ENCODE results near the gene TMEM161A.
"Not testable (repeated sequence)": the region's sequence is repeated elsewhere in the genome, so short reads cannot be mapped to it uniquely, and the experiment has no call there.

TMEM161A gene

DNA sequence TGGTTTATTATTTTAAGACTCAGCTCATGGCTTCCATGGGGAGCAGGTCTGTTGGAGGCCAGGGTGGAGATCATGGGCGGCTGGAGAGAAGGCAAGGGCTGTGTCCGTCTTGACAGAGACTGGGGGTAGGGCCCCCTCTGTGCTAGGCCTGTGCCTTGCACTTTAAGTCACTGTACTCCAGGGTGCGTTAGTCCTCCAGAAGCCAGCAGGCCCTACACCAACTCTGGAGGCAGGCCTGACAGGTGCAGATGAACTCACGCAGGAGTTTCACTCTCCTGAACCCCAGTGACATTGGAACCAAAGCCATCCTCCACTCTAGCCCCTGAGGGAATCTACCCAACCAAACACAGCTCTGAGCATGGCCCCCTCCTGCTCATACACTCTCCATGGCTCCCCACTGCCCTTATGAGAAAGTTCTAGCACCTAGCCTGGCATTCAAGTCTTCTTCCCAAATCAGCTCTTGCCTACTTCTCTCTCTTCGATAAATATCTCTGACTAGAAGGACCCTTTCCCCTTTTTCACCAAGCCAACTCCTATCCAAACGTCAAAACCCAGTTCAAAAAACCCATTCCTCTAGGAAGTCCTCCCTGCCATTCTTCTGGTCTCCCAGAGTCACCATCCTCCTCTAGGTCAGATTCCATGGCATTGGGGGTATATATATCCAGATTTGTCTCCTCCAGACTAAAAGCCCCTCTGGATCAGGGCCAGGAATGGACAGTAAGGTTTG lies 16.7 kb upstream of the TMEM161A start:
- DNase-seq = no peak

DNA sequence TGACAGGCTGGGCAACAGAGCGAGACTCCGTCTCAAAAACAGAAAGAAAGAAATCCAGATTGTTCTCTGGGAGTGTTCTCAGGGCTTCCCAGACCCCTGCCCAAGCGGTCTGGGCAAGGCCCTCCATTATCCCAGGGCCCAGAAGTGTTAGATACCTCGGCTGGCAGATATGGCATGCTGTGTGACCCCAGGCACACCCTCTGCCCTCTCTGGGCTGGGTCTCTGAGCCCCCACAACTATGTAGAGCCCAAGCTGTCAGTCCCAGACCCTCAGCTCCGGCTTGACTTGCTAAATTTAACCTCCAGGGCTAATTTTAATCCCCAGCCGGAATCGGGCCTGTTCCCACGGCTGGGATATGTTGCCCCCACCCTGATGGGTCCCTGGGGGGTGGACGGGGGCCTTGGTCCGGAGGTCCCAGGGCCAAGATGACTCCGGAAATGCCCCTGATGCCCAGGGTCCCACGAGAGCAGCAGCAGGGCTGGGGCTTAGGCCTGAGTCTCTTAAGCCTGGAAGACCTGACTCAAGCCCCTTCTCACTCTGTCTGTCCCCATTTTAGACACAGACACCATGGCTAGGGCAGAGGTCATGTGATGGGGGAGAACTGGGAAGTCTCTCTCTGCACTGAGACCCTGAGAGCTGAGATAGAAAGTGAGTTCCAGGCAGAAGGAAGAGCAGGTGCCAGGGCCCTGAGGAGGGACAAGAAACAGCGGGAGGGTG lies 14.5 kb upstream of the TMEM161A start:
- DNase-seq = no peak

DNA sequence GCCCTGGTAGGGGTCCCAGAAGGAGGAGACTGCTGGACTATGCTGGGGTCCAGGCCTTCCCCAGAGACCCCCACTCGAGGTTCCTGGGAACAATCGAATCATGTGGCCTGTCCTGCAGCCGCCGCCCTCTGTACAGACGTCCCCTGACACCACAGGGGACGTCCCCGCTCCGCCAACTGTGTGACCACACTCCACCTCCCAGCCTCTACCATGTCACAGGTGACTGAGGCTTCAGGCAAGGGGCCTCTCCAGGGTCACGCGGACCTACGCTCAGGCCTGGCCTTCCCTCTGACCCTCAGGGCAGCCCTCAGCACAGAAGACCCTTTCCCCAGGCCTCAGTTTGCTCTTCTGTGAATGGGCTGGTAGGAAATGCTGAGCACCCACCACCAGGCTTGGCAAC lies 13.1 kb upstream of the TMEM161A start:
- no peak for DNase-seq

DNA sequence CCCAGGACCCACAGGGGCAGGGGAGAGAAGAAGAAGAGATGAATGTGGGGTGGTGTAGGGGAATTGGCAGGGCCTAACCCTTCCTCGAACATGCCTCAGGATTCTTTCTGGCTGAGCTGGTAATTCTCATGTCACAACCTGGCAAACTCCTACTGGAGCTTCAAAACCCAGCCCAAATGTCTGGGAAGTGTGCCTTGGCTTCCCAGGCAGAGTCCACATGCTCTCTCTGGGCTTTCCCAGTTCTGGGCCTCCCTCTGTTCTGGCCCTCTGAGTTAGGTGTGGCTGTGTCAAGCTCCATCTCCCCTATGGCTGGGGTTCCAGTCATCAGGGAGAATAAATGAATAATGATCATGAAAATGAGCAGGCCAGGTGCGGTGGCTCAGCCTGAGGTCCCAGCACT lies 11.2 kb upstream of the TMEM161A start:
- no peak for DNase-seq

DNA sequence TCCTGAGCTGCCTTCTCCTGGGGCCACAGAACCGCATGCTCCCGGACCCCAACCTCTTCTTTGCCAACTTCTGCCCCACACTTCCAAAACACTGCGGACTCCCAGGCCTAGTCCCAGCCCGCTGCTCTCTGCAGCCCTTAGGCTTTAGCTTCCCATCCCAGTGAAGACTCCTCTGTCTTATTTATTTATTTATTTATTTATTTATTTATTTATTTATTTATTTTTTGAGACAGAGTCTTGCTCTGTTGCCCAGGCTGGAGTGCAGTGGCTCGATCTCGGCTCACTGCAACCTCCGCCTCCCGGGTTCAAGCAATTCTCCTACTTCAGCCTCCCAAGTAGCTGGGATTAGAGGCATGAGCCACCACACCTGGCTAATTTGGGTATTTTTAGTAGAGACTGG lies 10.2 kb upstream of the TMEM161A start:
- DNase-seq = not testable (repeated sequence)

DNA sequence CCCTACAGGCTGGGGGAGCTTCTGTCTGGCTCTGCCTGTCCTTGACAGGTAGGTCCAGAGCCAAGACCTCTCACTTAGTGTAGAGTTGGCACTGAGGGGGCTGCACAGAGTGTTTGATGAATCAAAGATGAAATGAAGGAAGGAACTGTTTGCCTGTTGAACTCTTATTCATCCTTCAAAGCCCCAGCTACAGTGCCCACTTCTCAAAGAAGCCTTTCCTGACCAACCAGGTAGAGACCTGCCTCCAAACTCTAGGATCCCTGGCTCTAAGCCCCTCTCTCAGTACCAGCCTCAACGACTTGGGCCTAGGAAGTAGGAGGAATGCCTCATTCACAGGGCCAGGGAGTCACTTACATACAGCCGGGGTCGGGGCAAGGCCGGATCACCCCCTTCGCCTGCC lies 9.1 kb upstream of the TMEM161A start:
- DNase-seq = no peak

DNA sequence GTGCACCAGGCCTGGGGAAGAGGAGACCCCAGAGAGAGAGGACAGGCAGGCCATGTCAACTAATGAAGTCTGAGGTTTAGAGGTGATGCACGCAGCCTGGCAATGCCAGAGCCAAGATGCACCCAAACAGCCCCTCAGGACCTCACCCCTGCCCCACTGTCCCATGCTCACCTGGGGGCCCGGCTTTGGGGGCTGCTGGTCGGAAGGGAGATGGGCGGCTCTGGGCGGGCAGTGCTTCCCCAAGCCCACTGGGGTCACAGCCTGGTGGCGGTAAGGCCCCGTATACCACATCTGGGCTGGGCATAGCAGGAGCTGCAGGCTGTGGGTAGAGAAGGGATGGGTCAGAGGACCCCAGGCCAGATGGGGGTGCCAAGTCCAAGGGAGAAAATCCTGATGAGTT lies 8.6 kb upstream of the TMEM161A start:
- no peak for DNase-seq

DNA sequence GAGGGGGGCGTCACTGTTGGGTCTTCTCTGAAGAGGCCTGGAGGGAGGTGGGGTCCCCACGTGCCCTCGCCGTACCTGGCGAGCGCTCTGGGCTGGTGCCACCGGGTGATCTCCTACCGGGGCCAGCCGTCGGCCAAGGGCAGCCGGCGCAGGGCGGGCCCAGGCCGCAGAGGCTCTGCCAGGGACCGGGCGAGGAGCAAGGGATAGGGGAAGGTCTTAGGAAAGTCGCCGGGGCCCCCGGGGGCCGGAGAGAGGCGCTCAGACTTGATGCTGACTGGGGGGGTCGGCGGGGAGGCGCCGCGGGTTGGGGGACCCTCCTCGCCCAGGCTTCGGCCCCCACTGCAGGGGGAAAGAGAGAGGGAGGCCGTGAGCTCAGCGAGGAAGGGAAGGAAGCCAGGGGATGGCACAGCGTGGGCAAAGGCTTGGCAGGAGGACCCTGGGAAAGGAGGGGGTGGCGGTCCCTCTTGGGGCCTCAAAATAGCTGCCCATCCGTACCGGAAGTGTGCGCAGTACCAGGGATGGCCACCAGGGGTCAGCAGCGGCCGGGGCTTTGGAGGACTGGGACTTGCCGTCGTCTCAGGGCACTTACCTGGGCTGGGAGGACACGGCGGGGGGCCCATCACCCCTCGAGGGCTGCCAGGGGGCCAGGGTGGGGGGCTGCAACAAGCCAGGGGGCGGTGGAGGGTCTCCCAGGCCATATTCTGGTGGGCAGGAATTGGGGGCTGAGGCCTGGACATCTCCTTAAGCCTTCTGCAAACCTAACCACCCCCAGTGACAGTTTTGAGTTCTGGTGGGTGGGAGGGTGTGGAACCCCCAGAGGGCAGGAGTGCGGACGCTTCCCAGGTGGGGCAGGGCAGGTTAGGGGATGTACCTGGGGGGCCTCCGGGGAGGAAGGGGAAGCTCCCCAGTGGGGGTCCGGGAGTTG lies 7.7 kb upstream of the TMEM161A start:
- DNase-seq = peak; percentile 44

DNA sequence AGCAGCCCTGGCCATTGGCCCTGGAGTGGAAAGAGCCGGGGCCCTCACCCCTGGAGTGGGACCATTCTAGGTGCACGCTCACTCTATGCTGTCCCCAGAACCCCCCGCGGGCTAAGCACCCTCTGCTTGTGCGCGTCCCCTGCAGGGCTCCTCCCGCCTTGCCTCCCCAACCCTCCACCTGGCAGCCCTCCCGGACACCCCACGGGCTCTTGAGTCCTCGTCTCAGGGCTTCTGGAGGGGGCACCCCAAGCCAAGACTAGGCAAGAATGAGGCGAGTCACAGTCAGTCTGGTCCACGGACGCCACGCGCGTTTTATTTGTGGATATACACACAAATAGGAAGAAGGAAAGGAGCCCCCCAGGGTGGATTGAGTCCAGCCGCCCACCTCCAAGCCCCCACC lies 7.0 kb upstream of the TMEM161A start:
- no peak for DNase-seq

DNA sequence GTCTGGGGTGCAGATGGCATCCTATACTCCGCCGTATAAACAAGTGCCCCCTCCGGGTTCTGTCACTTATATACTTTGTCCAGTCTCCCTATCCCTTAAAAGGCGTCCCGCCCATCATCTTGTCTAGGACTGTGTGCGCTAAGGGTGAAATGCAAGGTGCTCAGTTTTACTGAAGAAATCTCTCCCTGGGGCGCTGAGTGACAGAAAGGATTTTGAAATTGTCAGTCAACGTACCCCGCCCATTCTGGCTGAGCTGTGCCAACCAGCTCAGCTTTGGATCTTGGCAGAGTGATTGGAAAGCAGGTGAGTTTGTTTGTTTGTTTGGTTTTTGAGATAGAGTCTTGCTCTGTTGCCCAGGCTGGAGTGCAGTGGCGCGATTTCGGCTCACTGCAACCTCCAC lies 4.1 kb upstream of the TMEM161A start:
- DNase-seq = no peak

DNA sequence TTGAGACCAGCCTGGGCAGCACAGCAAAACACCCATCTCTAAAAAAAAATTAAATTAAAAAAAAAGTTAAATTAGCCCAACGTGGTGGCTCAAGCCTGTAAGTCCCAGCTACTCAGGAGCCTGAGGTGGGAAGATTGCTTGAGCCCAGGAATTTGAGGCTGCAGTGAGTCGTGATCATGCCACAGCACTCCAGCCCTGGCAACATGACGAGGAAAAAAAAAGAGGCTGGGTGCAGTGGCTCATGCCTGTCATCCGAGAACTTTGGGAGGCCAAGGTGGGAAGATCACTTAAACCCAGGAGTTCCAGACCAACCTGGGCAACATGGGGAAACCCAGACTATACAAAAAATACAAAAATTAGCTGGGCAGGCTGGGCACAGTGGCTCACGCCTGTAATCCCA lies 2.2 kb upstream of the TMEM161A start:
- DNase-seq = no peak

DNA sequence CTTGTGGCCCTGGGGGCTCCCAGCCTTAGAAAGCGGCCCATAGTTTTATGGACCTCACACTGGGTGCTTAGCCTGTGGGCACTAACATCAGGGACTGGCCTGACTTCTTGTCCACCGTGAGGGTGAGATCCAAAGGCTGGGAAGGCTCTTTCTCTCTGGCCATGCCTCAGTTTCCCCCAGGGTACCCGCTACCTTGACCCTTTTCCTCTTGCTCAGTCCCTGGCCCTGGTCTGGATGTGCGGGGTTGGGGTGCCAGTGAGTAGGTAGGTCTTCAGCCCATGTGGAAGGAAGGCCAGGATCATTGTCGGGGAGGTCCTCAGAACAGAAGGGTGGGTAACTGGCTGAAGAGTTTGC lies 1.6 kb upstream of the TMEM161A start:
- DNase-seq = no peak

DNA sequence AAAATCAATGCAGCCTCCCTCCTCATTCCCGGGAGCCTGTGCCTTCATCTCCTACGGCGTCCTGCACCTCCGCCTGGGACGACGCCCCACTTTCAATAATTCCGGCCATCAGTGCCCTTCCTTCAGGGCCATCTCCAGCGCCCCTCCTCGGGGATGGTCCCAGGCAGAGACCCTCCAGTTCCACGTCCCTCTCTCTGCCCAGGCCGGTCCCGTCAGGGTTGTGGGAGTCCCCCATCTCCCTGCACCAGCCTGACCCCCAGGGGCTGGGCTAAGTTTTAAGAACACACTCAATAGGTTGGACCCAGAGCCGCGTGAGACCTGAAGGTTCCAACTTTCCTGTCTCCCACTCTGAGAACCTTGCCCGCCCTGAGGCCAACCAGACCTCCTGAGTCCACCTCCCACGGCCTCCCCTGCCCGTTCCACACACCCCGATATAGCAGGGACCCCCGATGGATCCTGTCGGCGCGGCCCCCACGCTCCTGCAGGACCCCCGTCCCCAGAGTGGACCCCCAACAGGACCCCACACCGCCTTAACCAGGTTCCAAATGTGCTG lies 646 bp downstream of the TMEM161A start:
- DNase-seq = no peak

DNA sequence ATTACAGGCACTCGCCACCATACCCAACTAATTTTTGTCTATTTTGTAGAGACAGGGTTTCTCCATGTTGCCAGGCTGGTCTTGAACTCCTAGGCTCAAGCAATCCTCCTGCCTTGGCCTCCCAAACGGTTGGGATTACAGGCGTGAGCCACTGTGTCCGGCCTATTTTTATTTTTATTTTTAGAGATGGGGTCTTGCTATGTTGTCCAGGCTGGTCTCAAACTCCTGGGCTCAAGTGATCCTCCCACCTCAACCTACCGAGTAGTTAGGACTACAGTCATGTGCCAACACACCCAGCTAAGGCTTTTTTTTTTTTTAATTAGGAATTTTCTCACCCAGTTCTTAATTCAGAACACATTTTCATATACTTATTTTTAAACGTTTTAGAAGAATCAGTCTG lies 2.6 kb downstream of the TMEM161A start:
- DNase-seq = not testable (repeated sequence)

DNA sequence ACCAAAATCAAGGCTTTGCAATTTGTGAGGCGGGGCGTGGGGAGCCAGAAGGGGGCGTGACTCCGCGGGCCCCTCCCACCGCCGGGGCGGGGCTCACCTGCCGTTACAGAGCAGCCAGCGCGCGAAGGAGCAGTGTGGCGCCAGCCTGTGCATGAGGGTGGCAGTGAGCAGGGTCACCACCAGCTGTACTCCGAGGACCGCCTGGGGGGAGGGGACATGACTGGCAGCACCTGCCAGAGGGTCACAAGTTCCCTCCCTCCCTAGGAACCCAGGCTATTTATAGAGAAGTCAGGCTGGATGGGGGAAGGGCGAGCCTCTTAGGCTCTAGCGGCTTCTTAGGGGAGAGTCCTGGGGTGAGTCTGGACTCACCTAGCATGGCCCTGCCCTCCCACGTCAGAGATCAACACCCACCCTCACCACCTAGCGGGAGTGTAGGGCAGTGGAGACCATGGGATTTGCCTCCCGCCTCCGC lies 3.6 kb downstream of the TMEM161A start:
- DNase-seq = no peak

DNA sequence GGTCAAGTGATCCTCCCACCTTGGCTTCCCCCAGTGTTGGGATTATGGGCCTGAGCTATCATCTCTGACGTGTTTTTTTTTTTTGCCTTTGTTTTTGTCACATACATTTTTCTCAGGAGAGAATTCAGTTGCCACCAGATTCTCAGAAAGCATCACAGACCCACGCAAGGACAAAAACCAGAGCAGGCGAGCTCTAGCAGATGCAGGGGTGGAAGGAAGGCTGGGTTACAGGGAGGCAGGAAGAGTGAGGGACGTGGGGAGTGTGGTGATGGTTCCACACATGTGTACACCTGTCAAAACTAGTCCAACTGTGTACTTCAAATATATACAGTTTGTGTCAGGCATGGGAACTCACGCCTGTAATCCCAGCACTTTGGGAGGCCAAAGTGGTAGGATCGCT lies 4.3 kb downstream of the TMEM161A start:
- DNase-seq = no peak

DNA sequence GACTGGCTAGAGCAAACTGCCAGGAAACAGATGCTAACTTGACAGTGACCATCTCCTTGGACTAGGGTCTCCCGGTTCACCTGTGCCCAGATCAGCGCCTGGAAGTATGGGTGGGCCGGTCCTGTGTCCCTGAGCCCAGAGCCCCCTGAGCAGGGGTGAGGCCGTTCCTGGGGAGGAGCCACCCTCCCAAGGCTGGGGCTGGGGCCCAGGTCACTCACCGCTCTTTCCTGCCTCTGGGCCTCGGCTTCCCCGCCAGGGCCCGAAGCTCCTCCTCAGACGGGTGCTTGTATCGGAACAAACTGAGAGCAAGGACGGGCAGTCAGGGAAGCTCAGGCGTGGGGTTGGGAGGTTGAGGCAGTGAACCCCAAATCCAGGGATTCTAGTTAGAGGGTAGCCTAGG lies 5.4 kb downstream of the TMEM161A start:
- DNase-seq = no peak

DNA sequence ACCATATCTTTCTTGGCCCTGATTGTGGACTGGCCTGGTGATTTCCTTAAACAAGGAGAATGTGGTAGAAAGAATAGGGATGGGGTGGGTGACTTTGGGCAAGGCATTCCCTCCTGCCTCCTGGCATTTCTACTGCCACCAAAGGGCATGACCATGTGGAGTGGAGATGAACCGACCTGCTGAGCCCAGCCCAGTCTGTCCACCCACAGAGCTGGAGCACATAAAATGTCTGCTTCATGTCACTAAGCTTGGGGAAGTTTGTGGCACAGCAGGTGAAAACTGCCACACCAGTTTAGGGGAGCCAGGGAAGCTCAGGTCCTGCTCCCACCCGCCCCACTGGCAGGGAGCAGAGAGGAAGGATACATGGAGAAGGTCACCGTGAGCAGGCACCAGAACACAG lies 6.3 kb downstream of the TMEM161A start:
- no peak for DNase-seq

DNA sequence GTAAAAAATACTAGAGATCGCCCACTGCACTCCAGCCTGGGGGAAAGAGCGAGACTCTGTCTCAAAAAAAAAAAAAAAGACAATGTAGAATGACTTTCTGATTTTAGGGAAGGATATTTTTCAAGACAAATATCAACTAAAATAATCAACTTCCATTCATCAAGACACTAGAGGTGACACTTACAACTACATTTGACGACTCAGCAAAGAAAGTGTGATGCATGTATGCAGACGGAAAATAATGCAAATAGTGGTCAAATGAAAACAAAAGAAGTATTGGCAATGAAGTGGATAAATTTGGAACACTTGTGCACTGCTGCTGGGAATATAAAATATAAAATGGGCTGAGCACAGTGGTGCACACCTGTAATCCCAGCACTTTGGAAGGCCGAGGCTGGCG lies 12.2 kb downstream of the TMEM161A start:
- no peak for DNase-seq

DNA sequence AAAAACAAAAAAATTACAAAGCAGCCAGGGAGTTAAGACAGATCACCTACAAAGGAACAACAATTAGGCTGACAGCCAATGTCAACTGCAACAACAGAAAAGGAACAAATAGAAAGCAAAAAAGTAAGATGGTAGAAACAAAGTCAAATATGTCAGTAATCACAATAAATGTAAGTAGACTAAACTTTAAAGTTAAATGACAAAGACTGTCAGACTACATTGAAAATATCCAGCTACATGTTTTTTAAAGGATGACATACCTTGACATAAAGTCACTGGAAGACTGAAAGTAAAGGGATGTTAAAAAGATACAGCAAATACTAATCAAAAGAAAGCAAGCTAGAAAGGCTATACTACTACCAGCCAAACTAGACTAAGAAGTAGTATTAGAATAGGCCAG lies 14.9 kb downstream of the TMEM161A start:
- no peak for DNase-seq

DNA sequence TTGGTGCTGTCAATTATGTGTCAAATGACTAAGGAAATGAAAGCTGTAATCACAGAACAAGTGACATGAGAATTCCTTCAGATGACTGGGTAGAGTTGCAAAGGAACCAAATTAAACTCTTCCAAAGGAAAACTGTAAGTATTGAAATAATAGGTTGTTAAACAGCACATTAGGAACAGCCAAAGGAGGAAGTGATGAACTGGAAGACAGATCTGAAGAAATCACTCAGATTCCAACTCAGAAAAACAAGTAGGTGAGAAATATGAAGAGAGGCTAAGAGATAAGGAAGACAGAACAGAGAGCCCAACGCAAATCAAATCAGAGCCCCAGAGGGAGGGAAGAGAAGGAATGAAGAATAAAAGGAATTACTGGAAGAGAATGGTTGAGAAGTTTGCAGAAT lies 15.4 kb downstream of the TMEM161A start:
- DNase-seq = no peak

DNA sequence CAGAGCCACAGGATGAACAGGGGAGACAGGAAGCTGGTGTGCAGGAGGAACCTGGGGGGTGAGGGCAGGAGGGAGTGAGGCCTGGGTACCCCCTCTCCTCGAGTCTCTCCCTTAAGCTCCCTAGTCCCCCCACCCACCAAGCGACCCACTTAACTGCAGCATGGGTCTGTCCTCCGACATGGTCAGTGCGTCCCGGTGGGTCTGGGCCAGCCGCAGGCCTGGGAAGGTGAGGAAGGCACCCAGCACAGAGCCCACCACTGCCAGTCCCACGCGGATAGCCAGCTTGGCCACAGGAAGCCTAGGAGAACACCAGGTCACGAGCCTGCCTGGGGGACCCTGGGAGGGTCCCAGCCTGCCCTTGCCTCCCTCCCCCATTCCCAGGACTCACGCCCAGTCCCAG lies 16.9 kb downstream of the TMEM161A start:
- DNase-seq = no peak
